Liver (tissue), 9 donors: ENCODE results near the gene DENND1C. TPM values are rescaled to one million over a fixed set of nuclear protein-coding genes. Genes with fewer than 3 reads are reported as not detected.

Experiments used
- DNase-seq: peaks from one replicate; pipeline ENCODE4 v3.0.0-alpha.2; 2017; ENCODE audit warnings: low spot score
- H3K27ac ChIP-seq, 2 donors: one replicate each; pipeline ENCODE4 v1.7.0; 2013; ENCODE audit warnings: inconsistent platforms in 2 of 2, low read length in 2 of 2, control low read depth in 1 of 2, low read depth in 1 of 2, mild to moderate bottlenecking in 1 of 2
- H3K27me3 ChIP-seq, 4 donors: one replicate each; pipeline versions ENCODE4 v1.6.1 to v1.7.0; 2013; ENCODE audit warnings: low read length in 3 of 4, inconsistent platforms in 1 of 4, mild to moderate bottlenecking in 1 of 4, moderate library complexity in 1 of 4; ENCODE audit not compliant: control insufficient read depth in 4 of 4, insufficient read depth in 4 of 4
- H3K36me3 ChIP-seq, 4 donors: one replicate each; pipeline versions ENCODE4 v1.6.1 to v1.7.0; 2013; ENCODE audit warnings: low read length in 3 of 4, mild to moderate bottlenecking in 3 of 4, low read depth in 1 of 4, moderate library complexity in 1 of 4; ENCODE audit not compliant: control insufficient read depth in 4 of 4, insufficient read depth in 3 of 4
- H3K4me1 ChIP-seq, 4 donors: one replicate each; pipeline versions ENCODE4 v1.6.1 to v1.7.0; 2013; ENCODE audit warnings: low read length in 3 of 4, mild to moderate bottlenecking in 3 of 4, moderate library complexity in 1 of 4; ENCODE audit not compliant: control insufficient read depth in 4 of 4, insufficient read depth in 4 of 4
- H3K4me3 ChIP-seq, 3 donors: one replicate each; pipeline versions ENCODE4 v1.6.1 to v1.7.0; 2013; ENCODE audit warnings: low read length in 3 of 3, control low read depth in 1 of 3, low read depth in 1 of 3, mild to moderate bottlenecking in 1 of 3
- H3K9ac ChIP-seq, 2 donors: one replicate each; pipeline ENCODE4 v1.7.0; 2013; ENCODE audit warnings: low read length in 2 of 2, mild to moderate bottlenecking in 2 of 2, moderate library complexity in 2 of 2, control low read depth in 1 of 2, low read depth in 1 of 2
- H3K9me3 ChIP-seq, 4 donors: one replicate each; pipeline versions ENCODE4 v1.6.1 to v1.7.0; 2013; ENCODE audit warnings: low read length in 3 of 4; ENCODE audit not compliant: control insufficient read depth in 4 of 4
- EGR1 ChIP-seq, 2 donors: IDR thresholded peaks; 2 replicates each; pipeline ENCODE4 v1.6.1; 2016 to 2018; ENCODE audit warnings: antibody characterized with exemption in 2 of 2, low read depth in 2 of 2
- FOXA2 ChIP-seq: IDR thresholded peaks from 2 replicates; pipeline ENCODE4 v1.6.1; 2016; ENCODE audit warnings: antibody characterized with exemption
- GABPA ChIP-seq, 2 donors: IDR thresholded peaks in 1 of 2; conservative IDR thresholded peaks in 1 of 2; 2 replicates each; pipeline ENCODE4 v1.6.1; 2016; ENCODE audit warnings: antibody characterized with exemption in 2 of 2, mild to moderate bottlenecking in 1 of 2, moderate library complexity in 1 of 2
- HNF4A ChIP-seq, 2 donors: conservative IDR thresholded peaks; 2 replicates each; pipeline ENCODE4 v1.6.1; 2016; ENCODE audit warnings: antibody characterized with exemption in 2 of 2, mild to moderate bottlenecking in 2 of 2
- JUND ChIP-seq, 2 donors: IDR thresholded peaks; 2 replicates each; pipeline ENCODE4 v1.6.1; 2016; ENCODE audit warnings: antibody characterized with exemption in 2 of 2
- NR2F2 ChIP-seq: IDR thresholded peaks from 2 replicates; pipeline ENCODE4 v1.6.1; 2016; ENCODE audit warnings: antibody characterized with exemption
- RAD21 ChIP-seq, 2 donors: IDR thresholded peaks; 2 replicates each; pipeline ENCODE4 v1.6.1; 2016; ENCODE audit warnings: antibody characterized with exemption in 2 of 2, mild to moderate bottlenecking in 2 of 2
- SP1 ChIP-seq: IDR thresholded peaks from 2 replicates; pipeline ENCODE4 v1.6.1; 2018; ENCODE audit warnings: antibody characterized with exemption, mild to moderate bottlenecking
- YY1 ChIP-seq: IDR thresholded peaks from 2 replicates; pipeline ENCODE4 v1.6.1; 2016; ENCODE audit warnings: antibody characterized with exemption, mild to moderate bottlenecking
- WGBS: extraction: QIAGEN DNeasy Blood & Tissue Kit; methylation state at CpG from one replicate; pipeline ENCODE4 v1.1.7; 2013; 5-methylcytosine and 5-hydroxymethylcytosine counted together
- polyA plus RNA-seq, 2 donors: library from polyadenylated mRNA; stranded (reverse) in 1 of 2; unstranded in 1 of 2; fragments of 200-250 nt in 1 of 2; fragments of >200 nt in 1 of 2; fragmentation: Nextera tagmentation in 1 of 2; extraction: Ambion mirVana in 1 of 2; gene quantifications; one replicate each; pipeline versions ENCODE4 v1.2.1 to v1.2.3, GENCODE V29; 2013 to 2015
- total RNA-seq, 2 donors: library from RNA; depleted of rRNA; stranded (reverse); fragments of >200 nt; gene quantifications; one replicate each; pipeline ENCODE4 v1.2.3, GENCODE V29; 2014
- TF ChIP-seq, protein P1 (sequence below): IDR thresholded peaks from 2 replicates; pipeline ENCODE4 v1.6.1; 2016; ENCODE audit warnings: antibody characterized with exemption, mild to moderate bottlenecking
- TF ChIP-seq, protein P2 (sequence below): fragments of 150-350 bp; IDR thresholded peaks from 2 replicates; pipeline ENCODE4 v1.5.1; 2017; ENCODE audit warnings: improper control_type of control experiment, low read depth, low read length; ENCODE audit not compliant: missing input control
- TF ChIP-seq, protein P3 (sequence below): IDR thresholded peaks from 2 replicates; pipeline ENCODE4 v1.6.1; 2016; ENCODE audit warnings: antibody characterized with exemption
- TF ChIP-seq, protein P4 (sequence below): IDR thresholded peaks from 2 replicates; pipeline ENCODE4 v1.6.1; 2016; ENCODE audit warnings: antibody characterized with exemption
- donor health status: healthy.
- donor health status: healthy.
- donor health status: healthy.
- donor health status: healthy.
- donor health status: healthy.

Gene DENND1C
- total and polyA plus RNA-seq, 4 donors: 0.99 to 1.5 (median 1.2) TPM

DNA sequence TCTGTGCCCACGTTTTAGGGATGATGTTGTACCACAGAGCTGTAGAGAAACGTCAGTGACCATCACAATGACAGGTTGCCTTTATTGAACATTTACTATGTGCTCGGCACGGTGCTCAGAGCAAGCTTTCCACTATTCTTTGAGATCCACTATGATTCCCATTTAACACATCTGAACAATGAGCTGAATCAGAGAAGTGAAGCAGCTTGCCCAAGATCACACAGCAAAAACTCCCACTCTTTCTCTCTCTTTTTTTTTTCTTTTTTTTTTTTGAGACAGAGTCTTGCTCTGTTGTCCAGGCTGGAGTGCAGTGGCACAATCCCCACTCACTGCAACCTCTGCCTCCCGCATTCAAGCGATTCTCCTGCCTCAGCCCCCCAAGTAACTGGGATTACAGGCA, 41.1 kb upstream of the DENND1C start (continued):
- TF ChIP-seq, protein P1, sequence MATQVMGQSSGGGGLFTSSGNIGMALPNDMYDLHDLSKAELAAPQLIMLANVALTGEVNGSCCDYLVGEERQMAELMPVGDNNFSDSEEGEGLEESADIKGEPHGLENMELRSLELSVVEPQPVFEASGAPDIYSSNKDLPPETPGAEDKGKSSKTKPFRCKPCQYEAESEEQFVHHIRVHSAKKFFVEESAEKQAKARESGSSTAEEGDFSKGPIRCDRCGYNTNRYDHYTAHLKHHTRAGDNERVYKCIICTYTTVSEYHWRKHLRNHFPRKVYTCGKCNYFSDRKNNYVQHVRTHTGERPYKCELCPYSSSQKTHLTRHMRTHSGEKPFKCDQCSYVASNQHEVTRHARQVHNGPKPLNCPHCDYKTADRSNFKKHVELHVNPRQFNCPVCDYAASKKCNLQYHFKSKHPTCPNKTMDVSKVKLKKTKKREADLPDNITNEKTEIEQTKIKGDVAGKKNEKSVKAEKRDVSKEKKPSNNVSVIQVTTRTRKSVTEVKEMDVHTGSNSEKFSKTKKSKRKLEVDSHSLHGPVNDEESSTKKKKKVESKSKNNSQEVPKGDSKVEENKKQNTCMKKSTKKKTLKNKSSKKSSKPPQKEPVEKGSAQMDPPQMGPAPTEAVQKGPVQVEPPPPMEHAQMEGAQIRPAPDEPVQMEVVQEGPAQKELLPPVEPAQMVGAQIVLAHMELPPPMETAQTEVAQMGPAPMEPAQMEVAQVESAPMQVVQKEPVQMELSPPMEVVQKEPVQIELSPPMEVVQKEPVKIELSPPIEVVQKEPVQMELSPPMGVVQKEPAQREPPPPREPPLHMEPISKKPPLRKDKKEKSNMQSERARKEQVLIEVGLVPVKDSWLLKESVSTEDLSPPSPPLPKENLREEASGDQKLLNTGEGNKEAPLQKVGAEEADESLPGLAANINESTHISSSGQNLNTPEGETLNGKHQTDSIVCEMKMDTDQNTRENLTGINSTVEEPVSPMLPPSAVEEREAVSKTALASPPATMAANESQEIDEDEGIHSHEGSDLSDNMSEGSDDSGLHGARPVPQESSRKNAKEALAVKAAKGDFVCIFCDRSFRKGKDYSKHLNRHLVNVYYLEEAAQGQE: no peak
- TF ChIP-seq EGR1 (IDR thresholded peaks at IDR 0.05; ENCODE audit: low read depth in 2 of 2): no peak

DNA sequence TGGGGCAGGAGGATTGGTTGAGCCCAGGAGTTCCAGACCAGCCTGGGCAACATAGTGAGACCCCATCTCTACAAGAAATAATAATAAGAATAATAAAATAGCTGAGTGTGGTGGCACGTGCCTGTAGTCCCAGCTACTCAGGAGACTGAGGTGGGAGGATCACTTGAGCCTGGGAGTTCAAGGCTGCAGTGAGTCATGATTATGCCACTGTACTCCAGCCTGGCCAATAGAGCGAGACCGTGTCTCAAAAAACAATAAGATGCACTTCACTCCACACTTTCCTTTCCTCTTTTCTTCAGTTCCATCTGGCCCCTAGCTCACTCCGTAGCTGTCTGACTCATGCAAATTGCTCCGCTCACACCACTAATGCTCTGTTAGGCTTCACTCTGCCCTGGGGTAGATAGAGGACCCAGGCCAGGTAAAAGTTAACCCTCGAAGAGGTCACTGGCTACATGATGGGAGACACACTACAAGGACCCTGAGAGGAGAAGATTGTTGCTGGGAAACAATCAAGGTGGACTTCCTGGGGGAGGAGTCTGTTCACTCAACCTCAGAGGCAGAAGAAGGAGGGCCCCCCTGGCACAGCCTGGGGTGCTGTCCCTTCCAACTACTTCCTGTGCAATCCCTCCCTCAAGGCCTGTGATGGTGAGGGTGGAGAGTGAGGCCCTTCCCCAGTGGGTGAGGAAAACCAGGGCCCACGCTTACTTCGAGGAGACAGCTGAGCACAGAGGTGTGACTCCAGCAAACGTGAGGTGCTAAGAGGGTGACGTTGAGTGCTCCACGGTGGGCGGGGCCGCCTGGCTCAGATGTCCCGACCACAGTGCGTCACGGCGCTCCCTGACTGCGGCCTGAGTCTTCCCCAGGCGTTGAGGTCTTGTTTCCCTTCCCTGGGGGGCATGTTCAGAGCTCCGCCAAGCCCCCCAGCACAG, 40.4 kb upstream of the DENND1C start:
- H3K4me3 ChIP-seq: no peak overlapping the region
- DNase-seq: no peak
- 64% methylated on average over 20 of the region's 20 CpGs for WGBS
- no peaks in the 10 kb centered on the region for H3K4me1 ChIP-seq
- H3K36me3 ChIP-seq: no peaks in the 10 kb centered on the region
- H3K27me3 ChIP-seq: peaks cover 0 to 5% (median 0%) of the 10 kb centered on the region in 4 donors
- H3K9ac ChIP-seq: no peak overlapping the region
- H3K27ac ChIP-seq: no peak overlapping the region
- TF ChIP-seq YY1 (no peak), FOXA2 (no peak), JUND (IDR thresholded peaks at IDR 0.05) (no peak), NR2F2 (no peak), SP1 (no peak), EGR1 (IDR thresholded peaks at IDR 0.05; ENCODE audit: low read depth in 2 of 2) (no peak), HNF4A (conservative IDR thresholded peaks at IDR 0.05) (no peak), GABPA (IDR thresholded peaks at IDR 0.05 in 1 of 2, conservative IDR thresholded peaks at IDR 0.05 in 1 of 2) (no peak), RAD21 (IDR thresholded peaks at IDR 0.05) (no peak)
- TF ChIP-seq, protein P2, sequence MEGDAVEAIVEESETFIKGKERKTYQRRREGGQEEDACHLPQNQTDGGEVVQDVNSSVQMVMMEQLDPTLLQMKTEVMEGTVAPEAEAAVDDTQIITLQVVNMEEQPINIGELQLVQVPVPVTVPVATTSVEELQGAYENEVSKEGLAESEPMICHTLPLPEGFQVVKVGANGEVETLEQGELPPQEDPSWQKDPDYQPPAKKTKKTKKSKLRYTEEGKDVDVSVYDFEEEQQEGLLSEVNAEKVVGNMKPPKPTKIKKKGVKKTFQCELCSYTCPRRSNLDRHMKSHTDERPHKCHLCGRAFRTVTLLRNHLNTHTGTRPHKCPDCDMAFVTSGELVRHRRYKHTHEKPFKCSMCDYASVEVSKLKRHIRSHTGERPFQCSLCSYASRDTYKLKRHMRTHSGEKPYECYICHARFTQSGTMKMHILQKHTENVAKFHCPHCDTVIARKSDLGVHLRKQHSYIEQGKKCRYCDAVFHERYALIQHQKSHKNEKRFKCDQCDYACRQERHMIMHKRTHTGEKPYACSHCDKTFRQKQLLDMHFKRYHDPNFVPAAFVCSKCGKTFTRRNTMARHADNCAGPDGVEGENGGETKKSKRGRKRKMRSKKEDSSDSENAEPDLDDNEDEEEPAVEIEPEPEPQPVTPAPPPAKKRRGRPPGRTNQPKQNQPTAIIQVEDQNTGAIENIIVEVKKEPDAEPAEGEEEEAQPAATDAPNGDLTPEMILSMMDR: no peak
- TF ChIP-seq, protein P3, sequence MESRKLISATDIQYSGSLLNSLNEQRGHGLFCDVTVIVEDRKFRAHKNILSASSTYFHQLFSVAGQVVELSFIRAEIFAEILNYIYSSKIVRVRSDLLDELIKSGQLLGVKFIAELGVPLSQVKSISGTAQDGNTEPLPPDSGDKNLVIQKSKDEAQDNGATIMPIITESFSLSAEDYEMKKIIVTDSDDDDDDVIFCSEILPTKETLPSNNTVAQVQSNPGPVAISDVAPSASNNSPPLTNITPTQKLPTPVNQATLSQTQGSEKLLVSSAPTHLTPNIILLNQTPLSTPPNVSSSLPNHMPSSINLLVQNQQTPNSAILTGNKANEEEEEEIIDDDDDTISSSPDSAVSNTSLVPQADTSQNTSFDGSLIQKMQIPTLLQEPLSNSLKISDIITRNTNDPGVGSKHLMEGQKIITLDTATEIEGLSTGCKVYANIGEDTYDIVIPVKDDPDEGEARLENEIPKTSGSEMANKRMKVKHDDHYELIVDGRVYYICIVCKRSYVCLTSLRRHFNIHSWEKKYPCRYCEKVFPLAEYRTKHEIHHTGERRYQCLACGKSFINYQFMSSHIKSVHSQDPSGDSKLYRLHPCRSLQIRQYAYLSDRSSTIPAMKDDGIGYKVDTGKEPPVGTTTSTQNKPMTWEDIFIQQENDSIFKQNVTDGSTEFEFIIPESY: no peak
- TF ChIP-seq, protein P4, sequence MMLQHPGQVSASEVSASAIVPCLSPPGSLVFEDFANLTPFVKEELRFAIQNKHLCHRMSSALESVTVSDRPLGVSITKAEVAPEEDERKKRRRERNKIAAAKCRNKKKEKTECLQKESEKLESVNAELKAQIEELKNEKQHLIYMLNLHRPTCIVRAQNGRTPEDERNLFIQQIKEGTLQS: no peak
- no peaks in the 10 kb centered on the region for H3K9me3 ChIP-seq
